HG03457 (cell line): ENCODE results near the gene RGS21.

ENCODE experiments used
- ATAC-seq: cut with Tn5 transposase; IDR thresholded peaks from one replicate; pipeline ENCODE4 v1.9.1; 2021; ENCODE audit warnings: moderate number of reproducible peaks; ENCODE audit not compliant: unreplicated experiment

RGS21 gene

DNA sequence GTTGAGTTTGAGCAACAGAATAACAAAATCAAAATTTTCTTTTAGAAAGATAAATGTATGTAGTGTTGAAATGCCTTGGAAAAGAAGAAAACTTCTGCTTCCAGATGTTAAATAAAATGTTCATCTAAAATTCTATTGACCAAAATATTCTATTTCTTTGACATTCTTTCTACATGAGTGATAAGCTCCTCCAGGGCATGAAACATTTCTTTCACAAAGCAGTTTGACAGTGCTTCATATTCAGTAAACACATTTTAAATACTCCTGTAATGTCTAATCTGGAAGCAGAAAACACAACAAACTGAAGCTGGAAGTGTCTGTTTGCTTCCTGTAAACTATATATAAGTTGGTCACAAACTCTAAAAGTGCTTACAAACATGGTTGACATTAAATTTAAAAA is 61.5 kb downstream of the RGS21 start:
- ATAC-seq = no peak

GRCh38 chr1:192378878-192379277 is 62.1 kb downstream of the RGS21 start:
- ATAC-seq = no peak

GRCh38 chr1:192379554-192379953 is 62.8 kb downstream of the RGS21 start:
- no peak for ATAC-seq

GRCh38 chr1:192382758-192383157 is 66.0 kb downstream of the RGS21 start:
- ATAC-seq = no peak

- ATAC-seq = no peak
These were observed 69.4 kb downstream of the RGS21 start for GRCh38 chr1:192386051-192386650.

GRCh38 chr1:192395211-192395610 is 78.4 kb downstream of the RGS21 start:
- no peak for ATAC-seq

DNA sequence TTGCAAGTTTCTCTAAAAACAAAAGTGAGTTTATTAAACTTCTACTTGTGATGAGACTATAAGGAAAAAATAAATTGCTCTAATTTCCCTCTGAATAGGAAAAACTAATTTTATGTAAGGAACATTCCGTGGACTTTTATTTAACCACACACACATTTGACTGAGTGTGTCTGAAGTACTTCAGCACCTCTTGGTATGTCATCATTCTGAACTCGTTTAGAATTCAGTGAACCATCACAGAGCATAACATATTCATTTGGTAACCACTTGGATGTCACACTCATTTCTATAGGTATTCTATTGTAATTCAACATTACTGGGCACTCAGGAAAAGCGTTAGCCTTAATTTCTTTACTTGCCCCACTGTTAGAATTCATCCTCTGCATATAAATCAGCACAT is 79.1 kb downstream of the RGS21 start:
- no peak for ATAC-seq

- ATAC-seq = no peak
These were observed 82.4 kb downstream of the RGS21 start for GRCh38 chr1:192399161-192399560.

DNA sequence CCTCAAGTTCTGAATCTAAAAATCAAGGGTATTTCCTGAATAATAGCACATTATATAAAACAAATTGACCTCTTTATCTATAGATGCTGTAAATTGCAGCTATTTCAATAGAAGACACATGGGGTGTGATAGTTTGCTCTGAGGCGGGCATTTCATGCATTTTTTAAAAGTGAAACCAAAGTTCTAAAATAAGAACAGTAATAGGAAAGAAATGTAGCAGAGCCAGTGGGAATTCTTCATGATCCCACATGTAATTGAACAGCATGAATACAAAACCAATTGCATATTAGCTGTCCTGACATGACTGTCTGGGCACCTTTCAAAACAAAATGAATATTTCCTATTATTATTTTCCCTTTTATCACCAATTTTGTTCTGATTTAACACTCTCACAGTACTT is 85.0 kb downstream of the RGS21 start:
- ATAC-seq = no peak

GRCh38 chr1:192402571-192402970 is 85.8 kb downstream of the RGS21 start:
- ATAC-seq = no peak

DNA sequence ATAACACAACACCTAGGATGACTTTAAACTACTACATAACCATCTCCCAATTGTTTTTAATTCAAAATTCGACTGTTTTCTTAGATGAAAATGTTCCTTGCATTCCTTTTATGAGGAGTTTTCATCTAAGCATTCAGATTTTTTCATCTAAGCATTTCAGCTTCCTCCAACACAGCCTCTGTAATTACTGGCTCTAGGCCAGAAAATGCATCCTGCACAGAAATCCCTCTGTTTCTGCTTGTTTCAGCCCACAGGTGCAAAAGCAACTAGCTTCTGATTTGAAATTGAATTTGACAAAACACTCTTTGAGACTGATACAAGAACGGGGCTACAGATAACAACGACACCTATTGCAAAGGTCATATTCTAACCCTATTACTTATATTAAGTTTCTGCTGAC is 90.4 kb downstream of the RGS21 start:
- no peak for ATAC-seq
